Central memory CD4-positive, alpha-beta T cell (primary cell): ENCODE measurements around the gene ADAMTS16.

Experiments
- DNase-seq: peaks from one replicate; pipeline ENCODE4 v3.0.0; 2022

Gene ADAMTS16

DNA sequence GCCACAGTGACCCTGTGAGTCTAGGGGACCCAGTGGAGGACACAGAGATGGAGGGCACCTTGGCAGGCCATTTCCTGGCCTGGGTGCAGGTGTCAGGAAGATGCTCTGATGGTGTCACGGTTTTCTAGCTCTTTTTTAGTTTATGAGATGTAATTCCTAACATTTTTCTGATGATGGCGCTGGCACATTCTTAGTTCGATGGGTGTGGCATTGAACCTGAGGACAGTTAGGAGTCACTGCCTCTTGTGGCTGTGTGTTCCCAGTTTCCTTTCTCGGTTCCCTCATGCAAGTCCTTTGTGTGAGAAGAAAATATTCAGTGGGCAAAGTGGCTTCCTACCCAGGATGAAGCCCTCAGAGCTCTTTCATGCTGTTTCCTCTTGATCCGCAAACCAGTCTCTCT is 152.9 kb downstream of the ADAMTS16 start:
- no peak for DNase-seq

DNA sequence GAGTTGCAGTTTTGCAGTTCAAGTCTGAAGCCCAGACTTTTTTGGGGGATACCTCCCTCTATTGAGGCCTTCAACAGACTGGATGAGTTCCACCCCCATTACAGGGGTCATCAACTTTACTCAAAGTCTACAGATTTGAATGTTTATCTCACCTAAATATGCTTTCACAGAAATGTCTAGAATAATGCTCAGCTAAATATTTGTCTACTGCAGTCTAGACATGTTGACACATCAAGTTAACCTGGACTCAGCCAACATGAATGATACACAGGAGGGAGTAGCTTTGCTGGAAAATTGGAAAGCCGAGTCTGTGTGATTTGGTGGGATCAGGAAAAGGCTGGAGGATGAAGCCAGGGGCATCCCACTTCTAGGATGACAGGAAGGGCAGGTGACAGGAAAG is 154.3 kb downstream of the ADAMTS16 start:
- no peak for DNase-seq

- DNase-seq, result no peak
These were observed 155.2 kb downstream of the ADAMTS16 start for GRCh38 chr5:5295351-5295750.

DNA sequence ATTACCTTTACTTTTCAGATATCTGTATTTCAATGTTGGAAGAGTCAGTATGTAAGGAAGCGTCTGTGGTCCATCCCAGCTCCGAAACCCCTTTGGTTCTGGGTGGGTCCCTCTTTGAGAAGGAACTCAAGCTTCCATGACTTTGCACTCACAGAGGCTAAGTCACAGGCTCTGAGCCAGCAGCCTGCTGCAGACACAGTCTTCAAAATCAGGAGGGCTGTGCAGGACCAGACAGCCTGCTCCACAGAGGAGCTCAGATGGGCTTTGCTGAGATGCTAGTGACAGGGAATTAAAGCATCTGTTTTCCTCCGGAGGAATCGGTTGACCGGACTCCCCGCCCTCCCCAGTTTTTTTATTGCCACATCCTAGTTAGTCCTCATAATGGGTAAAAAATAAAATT is 155.9 kb downstream of the ADAMTS16 start:
- DNase-seq, result no peak

GRCh38 chr5:5297432-5298067 is 157.4 kb downstream of the ADAMTS16 start:
- no peak for DNase-seq

GRCh38 chr5:5298068-5298633 is 158.0 kb downstream of the ADAMTS16 start:
- DNase-seq, result no peak

DNA sequence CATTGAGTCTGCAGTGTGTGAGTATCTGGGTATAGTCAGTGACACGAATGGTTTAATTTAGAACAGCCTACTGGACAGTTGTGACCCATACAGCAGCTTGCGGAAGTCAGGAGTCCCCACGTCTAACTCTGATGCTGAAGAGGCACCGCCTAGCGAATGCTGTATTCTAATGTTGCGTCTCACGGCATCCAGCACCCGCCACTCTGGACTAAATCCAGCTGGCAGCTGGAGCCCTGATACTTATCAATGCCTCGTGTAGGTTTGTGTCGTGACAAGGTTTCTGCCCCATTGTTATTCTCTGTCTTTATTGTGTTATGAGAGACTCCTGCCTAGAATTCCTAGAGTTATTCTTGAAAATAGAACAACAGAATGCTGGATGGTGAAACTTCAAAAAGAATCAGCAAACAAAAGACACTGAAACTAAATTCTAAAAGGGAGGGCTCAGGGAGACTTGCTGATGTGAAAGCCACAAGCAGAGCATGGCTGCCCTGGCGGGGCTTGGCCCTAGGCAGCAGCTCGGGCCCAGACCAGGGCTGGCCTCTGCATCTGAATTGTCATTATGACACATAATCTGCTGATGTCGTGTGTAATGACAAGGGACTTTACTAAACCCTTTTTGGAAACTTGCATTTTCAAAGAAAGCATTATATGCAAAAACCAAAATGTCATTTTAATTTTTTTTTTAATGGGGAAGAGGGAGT is 158.9 kb downstream of the ADAMTS16 start:
- DNase-seq, result no peak

DNA sequence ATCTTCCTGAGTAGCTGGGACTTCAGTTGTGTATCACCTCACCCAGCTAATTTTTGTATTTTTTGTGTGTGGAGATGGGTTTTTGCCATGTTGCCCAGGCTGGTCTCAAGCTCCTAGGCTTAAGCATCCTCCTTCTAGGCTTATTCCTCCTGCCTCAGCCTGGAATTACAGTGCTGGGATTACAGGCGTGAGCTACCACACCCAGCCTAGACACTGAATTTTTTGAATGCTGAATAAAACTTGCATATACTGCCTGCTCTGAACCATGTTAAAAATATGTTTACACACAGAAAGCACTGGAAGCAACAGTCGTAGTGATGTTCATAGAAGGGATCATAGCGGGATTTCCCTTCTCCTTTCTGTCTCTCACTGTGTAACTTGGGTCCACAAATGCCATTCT is 161.0 kb downstream of the ADAMTS16 start:
- DNase-seq, result no peak

- DNase-seq, result no peak
These were observed 162.1 kb downstream of the ADAMTS16 start for GRCh38 chr5:5302201-5302600.

GRCh38 chr5:5303242-5303641 is 163.1 kb downstream of the ADAMTS16 start:
- DNase-seq, result no peak

DNA sequence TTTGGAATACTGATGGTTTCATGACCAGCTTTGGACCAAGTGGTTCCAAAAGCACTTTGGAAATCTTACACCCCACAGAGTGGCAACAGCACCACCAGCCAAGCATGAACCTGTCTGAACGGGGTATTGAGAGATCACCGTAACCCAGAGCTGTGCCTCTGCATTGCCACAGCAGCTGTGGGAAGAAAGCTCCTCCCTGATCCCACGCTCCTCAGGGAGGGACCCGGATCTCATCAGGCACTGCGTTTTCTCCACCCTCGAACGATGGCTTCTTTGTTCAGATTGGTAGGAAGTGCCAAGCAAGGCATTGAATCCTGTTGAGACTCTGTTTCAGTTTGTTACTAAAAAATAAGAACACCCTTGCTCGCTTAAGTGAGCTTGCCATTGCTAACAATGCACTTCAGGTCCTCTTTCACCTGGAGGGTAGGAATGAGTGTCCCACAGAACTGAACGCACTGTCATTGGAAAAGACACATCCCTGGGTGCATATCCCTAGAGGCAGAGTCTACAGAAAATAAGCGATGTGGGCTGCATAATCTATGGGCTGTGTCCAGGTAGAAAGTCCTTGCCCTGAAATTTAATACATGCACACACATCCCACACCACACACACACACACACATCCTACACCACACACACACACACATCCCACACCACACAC is 164.4 kb downstream of the ADAMTS16 start:
- DNase-seq, result no peak

DNA sequence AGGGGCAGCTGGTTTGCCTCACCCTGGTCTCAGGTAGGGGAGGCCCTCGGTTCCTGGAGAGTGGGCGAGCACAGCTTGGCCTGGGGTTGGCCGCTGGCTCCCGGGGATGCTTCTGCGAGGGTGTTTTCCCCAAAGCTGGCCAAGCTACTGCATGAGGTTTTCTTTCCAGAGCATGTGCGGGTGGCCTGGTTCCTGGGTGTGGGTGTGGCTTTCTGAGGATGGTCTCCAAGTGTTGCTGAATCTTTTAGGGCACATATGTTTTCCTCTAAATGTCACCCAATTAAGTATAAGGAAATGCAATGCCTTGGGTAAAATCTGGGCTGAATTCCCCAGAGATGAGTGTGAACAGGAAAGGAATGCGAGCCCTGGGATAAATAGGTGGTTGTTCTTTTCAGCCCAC is 166.6 kb downstream of the ADAMTS16 start:
- no peak for DNase-seq

GRCh38 chr5:5308319-5308718 is 168.2 kb downstream of the ADAMTS16 start:
- DNase-seq, result no peak

- no peak for DNase-seq
These were observed 169.5 kb downstream of the ADAMTS16 start for GRCh38 chr5:5309645-5310044.

- no peak for DNase-seq
These were observed 173.0 kb downstream of the ADAMTS16 start for GRCh38 chr5:5313101-5313635.

- DNase-seq, result no peak
These were observed 174.0 kb downstream of the ADAMTS16 start for GRCh38 chr5:5314166-5314565.

DNA sequence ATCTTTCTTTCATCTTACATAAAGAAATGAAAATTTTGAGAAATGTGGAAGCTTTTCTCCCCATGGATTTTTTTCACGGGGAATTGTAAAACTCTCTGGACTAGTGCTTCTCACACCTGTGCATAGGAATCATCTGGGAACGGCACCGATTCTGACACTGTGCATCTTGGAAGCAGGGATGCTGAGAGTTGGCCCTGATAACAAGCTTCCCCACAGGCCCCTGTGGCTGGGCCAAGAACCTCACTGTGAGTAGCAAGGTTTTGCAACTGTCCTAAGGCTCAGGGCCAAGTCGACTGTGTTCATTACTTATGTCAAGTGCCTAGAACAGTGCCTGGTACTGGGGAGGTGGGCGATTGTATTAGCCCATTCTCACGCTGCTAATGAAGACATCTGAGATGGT is 174.5 kb downstream of the ADAMTS16 start:
- no peak for DNase-seq

DNA sequence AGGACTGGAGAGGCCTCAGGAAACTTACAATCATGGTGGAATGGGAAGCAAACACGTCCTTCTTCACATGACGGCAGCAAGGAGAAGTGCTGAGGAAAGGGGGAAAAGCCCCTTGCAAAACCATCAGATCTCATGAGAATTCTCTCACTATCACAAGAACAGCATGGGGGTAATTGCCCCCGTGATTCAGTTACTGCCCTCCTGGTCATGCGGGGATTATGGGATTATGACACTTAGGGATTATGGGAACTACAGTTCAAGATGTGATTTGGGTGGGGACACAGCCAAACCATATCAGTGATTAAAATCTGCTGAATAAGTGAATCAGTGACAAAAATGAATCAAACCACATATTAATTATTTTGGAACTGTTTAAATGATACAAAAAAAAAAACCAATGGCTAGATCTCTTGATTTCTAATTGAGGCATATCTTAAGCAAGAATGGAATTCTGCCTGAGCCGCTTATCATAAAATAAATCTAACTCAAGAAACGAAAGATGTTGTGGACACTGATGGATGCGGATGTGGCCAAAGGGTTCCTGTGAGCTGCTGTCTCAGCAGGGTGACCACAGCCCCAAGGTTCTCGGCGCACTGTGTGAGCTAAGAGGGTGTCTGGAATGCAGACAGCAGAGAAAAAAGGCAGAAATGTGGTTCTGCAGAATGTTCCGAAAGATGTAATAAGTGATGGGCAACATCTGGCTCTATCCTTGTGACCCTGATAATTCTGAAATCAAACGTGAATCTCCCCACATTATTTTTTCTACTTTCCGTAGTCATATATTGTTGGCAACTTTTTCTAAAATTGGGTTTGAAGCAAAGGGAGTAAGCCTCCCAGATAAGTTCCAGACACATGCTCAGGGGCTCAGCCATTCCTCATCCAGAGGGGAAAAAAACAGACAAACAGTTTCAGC is 175.2 kb downstream of the ADAMTS16 start:
- DNase-seq, result no peak

DNA sequence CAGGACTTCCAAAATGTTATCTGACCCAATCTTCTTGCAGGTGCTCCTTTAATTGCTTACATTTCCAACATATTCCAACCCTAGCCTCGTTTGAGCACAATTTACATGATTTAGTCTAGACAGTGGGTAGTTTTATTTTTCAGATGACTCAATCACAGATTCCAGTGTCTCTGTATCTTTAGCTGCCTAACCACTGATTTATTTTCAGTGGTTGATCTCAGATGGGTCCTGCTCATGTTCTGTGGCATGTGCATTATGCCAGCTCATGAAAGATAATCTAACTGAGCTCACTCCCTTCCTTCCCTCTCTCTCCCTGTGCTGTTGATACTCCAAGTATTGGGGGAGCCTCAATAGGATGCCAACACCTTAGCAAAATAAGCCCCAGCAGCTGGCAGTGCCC is 176.2 kb downstream of the ADAMTS16 start:
- no peak for DNase-seq

DNA sequence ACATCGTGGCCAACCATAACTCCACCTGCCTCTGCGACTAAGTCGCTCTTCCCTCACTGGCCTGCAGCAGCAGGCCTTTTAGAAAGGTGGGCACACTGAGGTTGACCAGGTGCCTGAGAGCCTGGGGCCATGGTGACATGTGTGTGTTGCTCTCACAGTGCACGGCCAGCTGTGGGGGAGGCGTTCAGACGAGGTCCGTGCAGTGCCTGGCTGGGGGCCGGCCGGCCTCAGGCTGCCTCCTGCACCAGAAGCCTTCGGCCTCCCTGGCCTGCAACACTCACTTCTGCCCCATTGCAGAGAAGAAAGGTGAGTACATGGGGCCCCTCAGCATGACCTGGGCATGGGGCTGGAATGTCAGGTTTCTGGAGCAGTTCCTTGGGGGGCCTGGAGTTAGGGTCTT is 177.8 kb downstream of the ADAMTS16 start:
- no peak for DNase-seq

DNA sequence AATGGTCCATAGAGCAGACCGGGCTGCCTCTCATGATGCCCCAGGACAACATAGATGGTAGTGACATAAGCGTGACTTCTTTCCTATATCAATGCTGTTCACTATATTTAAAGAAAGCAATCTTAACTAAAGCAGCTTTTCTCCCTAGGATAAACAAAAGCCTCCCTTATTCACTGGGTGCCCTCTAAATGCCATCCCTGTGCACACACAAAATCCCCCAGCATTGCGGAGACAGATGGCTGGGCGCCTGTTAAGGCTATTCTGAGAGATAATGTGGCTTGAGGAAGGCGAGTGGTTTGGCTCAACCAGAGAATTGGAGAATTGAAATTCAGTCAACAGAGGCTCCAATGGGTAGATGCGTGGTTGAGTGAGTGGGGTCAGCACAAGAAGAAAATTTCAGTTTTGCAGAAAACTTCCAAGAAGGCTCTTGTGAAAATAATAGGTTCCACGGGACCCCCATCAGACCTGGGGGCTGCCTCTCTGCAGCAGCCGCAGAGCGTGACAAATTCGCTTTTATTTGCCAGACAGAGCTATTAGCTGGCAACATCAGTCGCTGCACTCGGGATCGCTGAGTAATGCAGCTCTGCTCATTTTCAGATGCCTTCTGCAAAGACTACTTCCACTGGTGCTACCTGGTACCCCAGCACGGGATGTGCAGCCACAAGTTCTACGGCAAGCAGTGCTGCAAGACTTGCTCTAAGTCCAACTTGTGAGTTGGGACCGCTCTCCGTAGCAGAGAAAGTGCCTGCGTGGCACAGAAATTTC is 178.5 kb downstream of the ADAMTS16 start:
- DNase-seq, result no peak
